ENCODE data around the gene SLC37A2. TPM values are rescaled to one million over a fixed set of nuclear protein-coding genes. Genes with fewer than 3 reads are reported as not detected.

SLC37A2 gene
- total RNA-seq, 1 donor from 2014 or later = 0.90 TPM

DNA sequence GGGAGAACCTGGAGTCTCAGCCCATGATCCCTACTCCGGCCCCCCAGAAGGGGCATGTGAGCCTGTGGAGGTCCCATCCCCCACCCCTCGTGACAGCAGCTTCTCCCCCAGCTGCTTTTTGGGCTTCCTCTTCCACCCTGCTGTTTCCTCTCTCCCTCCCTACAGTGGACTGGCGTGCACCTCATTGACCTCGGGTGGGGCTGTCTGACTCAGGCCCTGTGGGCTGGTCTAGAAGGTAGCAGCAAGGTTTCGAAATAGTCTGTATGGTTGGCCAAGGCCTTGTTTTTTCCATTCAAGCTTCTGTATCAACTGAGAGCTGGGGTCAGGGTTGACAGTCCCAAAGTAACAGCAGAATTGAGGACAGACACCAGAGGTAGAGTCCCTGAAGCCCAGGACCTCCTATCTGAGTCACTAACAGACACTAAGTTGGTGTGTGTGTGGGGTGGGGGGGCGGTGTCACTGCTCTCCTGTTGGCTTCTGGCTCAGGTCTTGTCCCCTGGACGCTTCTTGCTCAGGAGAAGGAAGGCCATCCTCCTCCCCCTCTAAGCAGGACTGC, 7.7 kb downstream of the SLC37A2 start:
- DNase-seq (ENCODE audit: low read depth in 2 of 2) = peak; percentile 40 to 49

- no peak for DNase-seq (ENCODE audit: low read depth in 2 of 2)
Observed at GRCh38 chr11:125071435-125071834, 8.3 kb downstream of the SLC37A2 start.

DNA sequence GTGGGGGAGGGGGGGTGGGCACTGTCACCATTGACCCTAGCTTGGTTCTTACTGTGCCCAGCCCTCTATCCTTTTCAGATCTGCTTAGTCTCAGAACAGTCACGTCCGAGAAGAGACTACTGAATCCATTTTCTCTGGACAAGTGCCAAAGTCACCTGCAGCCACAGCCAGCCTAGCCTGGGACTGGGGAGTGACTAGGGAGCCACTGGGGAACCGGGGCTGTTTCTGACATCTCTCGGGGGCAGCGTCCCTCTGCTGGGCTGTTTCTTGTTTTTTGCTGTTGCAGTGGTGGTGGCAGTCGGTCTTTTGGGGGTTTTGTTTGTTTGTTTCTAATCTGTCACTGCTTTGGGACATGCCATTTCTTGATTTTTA, 8.7 kb downstream of the SLC37A2 start:
- DNase-seq (ENCODE audit: low read depth in 2 of 2) = no peak

- no peak for DNase-seq (ENCODE audit: low read depth in 2 of 2)
Observed at GRCh38 chr11:125072218-125072960, 9.3 kb downstream of the SLC37A2 start.

DNA sequence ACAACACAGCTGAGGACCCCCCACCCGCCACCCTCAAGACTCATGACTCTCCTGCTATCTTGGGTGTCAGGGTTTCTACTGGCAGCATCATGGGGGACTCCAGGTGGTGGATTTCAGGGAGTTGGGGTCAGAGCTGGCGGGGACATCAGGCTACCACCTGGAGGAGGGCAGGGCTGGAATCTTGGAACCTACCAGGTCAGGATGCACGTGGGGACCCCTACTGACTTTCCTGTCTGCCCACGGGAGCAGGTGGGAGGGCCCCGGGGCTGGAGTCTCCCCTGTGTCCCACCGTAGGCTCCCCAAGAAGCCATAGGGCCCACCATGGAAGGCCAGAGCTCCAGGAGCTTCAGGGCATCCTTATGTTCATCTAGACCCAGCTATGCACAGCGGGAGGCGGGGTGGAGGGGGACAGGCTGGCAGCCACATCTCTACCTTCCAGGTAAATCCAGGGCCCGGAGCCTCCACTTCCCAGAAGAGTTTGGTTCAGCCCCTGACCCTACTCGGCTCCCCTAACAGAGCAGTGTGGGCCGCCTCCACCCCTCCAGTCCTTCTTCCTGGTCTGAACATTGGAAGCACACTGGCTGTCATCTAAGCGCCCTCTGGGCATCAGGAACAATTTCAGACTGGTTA, 10.0 kb downstream of the SLC37A2 start:
- DNase-seq (ENCODE audit: low read depth in 2 of 2) = no peak

GRCh38 chr11:125073616-125074483, 10.7 kb downstream of the SLC37A2 start:
- no peak for DNase-seq (ENCODE audit: low read depth in 2 of 2)

GRCh38 chr11:125074511-125075241, 11.6 kb downstream of the SLC37A2 start:
- DNase-seq (ENCODE audit: low read depth in 2 of 2) = no peak

DNA sequence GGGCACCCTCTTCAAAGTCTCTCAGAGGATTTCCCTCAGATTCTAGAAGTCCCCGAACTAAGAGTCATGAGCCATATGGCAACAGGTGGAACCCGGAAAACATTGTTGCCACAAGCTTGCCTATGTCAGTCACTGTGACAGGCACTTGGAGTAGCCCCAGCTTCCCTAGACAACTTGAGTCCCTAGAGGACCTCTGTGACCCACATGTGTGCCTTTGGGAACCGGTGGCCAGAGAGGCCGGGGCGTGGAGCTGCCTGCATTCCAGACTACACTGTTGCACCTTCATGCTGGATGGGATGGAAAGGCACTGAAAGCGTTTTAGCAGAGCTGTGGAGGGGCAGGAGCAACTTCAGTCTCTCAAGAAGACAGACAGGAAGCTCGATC, 12.1 kb downstream of the SLC37A2 start:
- DNase-seq (ENCODE audit: low read depth in 2 of 2) = no peak

GRCh38 chr11:125075900-125076317, 12.8 kb downstream of the SLC37A2 start:
- DNase-seq (ENCODE audit: low read depth in 2 of 2) = peak in 1 of 2 donors; percentile 40

DNA sequence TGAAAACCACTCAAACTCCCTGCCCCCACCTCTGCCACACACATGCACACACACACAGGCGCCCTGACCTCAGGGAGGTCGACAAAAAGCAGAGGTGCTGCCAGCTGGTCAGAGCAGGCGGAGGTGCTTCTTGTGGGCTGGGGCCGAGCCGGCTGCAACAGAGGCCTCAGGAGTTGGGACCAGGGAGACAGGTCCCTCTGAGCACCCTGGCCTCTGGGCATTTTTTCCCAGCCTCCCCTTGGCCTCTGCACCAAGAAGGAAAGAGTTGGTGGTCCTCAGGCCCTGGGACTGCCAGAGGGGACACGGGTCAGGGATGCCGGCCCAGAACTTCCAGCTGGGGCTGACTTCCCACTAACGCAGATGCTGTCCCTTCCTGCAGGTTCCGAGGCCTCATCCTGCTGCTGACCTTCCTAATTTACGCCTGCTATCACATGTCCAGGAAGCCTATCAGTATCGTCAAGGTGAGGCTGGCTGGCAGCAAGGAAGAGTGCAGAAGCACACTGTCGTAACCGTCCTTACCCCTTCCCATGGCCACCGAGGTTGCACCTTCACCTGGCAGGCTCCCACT, 13.4 kb downstream of the SLC37A2 start:
- DNase-seq (ENCODE audit: low read depth in 2 of 2) = no peak

GRCh38 chr11:125078016-125078415, 14.9 kb downstream of the SLC37A2 start:
- DNase-seq (ENCODE audit: low read depth in 2 of 2) = no peak

GRCh38 chr11:125078516-125079140, 15.5 kb downstream of the SLC37A2 start:
- no peak for DNase-seq (ENCODE audit: low read depth in 2 of 2)

GRCh38 chr11:125079151-125079877, 16.2 kb downstream of the SLC37A2 start:
- peak in 1 of 2 donors; percentile 18 for DNase-seq (ENCODE audit: low read depth in 2 of 2)

GRCh38 chr11:125079878-125080530, 16.9 kb downstream of the SLC37A2 start:
- no peak for DNase-seq (ENCODE audit: low read depth in 2 of 2)

DNA sequence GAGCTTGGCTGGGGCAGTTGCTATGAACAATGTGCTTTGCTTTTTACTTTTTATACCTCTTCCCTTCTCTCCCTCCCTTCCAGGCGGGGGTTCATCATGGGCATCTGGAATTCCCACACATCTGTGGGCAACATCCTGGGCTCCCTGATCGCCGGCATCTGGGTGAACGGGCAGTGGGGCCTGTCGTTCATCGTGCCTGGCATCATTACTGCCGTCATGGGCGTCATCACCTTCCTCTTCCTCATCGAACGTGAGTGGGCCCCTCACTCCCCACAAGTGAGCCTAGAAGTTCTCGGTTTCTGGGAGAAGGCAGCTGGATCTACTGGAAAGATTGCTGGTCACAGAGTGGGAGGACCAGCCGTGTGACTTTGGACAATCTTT, 17.4 kb downstream of the SLC37A2 start:
- DNase-seq (ENCODE audit: low read depth in 2 of 2) = no peak

- DNase-seq (ENCODE audit: low read depth in 2 of 2) = no peak
Observed at GRCh38 chr11:125081098-125081798, 18.1 kb downstream of the SLC37A2 start.

DNA sequence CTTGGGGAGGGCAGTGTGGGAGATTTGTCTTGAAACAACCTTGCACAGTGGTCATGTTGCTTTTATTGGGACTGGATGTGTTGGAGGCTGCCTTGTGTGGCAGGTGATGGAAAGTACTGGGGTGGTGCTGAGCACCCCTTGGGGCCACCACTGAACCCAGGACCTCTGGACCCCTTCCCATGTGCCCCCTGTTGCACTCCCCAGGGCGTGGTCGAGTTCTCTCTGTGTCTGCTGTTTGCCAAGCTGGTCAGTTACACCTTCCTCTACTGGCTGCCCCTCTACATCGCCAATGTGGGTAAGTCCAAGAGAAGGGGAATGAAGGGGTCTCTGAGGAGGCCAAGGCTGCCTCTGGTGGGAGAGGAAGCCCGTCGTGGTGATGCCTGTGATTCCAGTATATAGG, 18.9 kb downstream of the SLC37A2 start:
- no peak for DNase-seq (ENCODE audit: low read depth in 2 of 2)

DNA sequence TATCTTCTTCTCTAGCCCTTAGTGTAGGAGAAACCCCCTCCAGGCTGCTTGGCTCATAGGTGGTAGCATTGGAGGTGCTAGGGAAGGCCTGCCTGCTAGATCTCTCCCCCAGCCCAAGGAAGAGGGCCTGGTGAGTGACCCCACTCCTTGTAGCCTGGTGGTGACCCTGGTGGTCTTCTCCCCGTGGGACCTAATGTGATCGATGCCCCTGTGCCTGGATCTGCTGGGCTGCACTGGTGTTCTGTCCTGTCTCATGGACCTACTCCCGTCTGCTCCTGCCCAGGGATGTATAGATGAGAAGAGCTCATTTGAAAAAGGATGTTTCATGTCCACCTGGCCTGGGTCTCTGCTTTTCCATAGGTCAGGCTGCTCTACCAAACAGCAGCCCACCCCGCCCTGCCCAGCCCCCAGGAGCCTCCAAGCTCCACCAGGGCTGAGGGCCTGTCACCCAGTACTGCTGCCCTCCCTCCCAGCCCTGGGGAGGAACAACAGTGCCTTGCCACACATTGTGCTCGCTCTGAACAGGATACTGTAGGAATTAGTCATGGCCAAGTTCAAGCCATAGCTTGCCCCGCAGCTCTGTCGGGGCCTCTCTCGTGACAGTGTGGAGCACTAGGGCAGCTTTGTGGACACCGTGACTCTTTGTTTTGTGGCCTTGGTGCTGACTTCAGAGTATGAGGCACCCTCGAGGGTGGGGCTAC, 19.7 kb downstream of the SLC37A2 start:
- peak in 1 of 2 donors; percentile 73 for DNase-seq (ENCODE audit: low read depth in 2 of 2)

Measured in dermis microvascular lymphatic vessel endothelial cell (primary cell).